Sciatic nerve (tissue), 2 donors: ENCODE data around the gene SLC27A2. TPM values are rescaled to one million over a fixed set of nuclear protein-coding genes. Genes with fewer than 3 reads are reported as not detected.
"Not testable (repeated sequence)": the region's sequence is repeated elsewhere in the genome, so short reads cannot be mapped to it uniquely, and the experiment has no call there.

ENCODE experiments used
- ATAC-seq: fragments of 200-7000 bp; cut with Tn5 transposase; one replicate; pipeline ENCODE4 v1.9.1; 2020; ENCODE audit warnings: mild to moderate bottlenecking, moderate library complexity
- DNase-seq: peaks from one replicate; pipeline ENCODE4 v3.0.0-alpha.2; 2020; ENCODE audit warnings: low spot score
- intact Hi-C: fragments of 100-400 bp; cut with DNase I; formaldehyde crosslinking; loops from one replicate; pipeline ENCODE4 v1.14.2; 2022
- total RNA-seq: library from RNA; stranded (reverse); fragmentation: NEBNext Ultra II Directional; extraction: Animal tissue kit (Norgen Biotek cat#: 25700); gene quantifications from one replicate; pipeline ENCODE4 v1.2.1, GENCODE V29; 2021
- donor health status: DM: no; HTN: no; CAD: no.
- donor health status: DM: no; HTN: no; CAD: no.

SLC27A2 gene
- total RNA-seq, 1 donor from 2014 or later, result 0.36 TPM

DNA sequence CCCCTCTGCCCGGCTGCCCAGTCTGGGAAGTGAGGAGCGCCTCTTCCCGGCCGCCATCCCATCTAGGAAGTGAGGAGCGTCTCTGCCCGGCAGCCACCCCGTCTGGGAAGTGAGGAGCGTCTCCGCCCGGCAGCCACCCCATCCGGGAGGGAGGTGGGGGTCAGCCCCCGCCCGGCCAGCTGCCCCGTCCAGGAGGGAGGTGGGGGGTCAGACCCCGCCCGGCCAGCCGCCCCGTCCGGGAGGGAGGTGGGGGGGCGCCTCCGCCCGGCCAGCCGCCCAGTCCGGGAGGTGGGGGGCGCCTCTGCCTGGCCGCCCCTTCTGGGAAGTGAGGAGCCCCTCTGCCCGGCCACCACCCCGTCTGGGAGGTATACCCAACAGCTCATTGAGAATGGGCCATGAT is 23.8 kb upstream of the SLC27A2 start:
- DNase-seq, intact Hi-C loops, ATAC-seq: not testable (repeated sequence)

DNA sequence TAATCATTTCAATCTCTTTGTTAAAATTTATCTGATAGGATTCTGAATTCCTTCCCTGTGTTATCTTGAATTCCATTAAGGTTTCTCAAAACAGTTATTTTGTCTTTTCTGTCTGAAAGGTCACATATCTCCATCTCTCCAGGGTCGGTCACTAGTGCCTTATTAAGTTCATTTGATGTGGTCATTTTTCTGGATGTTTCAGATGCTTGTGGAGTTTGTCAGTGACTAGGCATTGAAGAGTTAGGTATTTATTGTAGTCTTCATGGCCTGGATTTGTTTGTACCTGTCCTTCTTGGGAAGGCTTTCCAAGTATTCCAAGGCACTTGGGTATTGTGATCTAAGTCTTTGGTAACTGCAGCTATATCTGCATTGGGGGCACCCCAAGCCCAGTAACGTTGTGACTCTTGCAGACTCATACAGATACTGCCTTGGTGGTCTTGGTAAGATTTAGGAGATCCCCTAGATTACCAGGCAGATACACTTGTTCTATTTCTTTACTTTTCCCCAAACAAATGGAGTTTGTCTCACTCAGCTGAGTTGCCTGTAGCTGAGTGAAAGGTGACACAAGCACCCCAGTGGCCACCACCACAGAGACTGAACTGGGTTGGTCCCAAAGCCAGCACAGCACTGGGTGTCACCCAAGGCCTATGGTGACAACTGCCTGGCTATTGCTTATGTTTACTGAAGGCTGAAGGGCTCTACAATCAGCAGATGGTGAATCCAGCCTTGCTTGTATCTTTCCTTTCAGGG is 18.9 kb upstream of the SLC27A2 start:
- intact Hi-C loops, result no loop called here
- DNase-seq, result no peak
- no peak for ATAC-seq

DNA sequence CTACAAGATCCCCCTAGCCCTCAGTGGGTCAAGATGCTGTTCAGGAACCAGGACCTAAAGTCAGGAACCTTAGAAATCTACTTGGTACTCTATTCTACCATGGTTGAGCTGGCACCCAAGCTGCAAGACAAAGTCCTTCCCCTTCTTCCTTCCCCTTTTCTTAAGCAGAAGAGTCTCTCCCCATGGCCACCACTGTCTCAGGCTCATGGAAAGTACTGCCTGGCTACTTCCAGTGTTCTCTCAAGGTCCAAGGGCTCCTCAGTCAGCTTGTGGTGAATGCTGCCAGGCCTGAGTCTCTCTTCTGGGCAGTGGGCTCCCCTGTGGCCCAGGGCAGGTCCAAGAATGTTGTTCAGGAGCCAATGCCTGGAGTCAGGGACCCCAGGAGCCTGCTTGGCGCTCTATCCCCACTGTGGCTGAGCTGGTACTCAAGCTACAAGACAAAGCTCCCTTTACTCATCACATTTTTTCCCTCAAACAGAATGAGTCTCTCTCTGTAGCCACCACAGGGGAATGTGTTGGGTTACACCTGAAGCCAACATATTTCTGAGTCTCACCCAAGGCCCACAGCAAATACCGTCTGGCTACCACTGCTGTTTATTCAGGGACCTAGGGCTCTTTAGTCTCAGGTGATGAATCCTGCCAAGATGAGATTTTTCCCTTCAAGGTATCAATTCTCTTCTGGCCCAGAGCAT is 18.1 kb upstream of the SLC27A2 start:
- intact Hi-C loops, result no loop called here
- ATAC-seq (no peak), DNase-seq (no peak)

DNA sequence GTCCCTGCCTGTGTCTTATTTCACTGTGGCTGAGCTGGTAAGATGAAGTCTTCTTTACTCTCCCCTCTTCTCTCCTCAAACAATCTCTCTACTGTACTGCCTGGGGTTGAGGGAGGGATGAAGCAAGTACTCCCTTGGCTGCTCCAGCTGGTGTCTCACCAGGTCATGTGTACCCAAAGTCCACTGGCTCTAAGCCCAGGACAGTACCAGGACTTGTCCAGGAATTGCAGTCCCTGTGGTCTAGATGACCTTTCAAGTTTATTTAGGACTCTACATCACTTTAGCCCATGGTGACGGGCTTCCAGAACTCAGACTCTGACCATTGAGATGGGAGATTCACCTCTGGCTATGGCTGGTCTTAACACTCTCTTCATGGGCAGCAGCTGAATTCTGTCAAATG is 17.5 kb upstream of the SLC27A2 start:
- peak; percentile 66 for ATAC-seq
- DNase-seq, result no peak
- intact Hi-C loops, result no loop called here

DNA sequence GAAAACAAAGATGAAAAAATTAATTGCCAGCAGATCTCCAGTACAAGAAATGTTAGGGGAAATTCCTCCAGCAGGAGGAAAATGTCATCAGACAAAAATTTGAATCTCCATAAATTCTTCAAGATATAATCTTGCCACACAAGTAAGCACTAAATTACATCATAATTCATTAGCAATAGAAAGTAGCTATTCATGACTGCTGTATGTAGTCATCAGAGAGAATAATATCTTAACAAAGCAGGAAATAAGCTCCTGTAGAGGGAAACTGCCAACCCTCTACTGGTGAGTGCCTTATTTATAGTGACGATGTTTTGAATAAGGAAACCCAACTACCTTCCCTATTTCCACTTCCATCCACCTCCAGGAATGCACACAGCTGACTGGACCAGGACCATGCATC is 15.8 kb upstream of the SLC27A2 start:
- no peak for ATAC-seq

DNA sequence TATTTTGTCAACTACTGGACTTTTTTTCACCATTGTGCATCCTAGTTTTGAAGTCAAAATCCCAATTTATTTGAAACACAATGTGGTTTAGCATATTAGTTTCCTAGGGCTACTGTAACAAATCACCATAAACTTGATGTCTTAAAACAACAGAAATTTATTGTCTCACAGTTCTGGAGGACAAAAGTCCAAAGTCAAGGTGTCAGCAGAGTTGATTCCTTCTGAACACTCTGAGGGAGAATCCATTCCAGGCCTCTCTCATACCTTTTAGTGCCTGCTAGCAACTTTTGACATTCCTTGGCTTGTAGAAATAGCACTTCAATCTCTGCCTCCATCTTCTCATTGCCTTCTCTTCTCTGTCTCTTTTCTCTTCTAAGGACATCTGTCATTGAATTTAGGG is 14.9 kb upstream of the SLC27A2 start:
- ATAC-seq (no peak), DNase-seq (no peak)
- intact Hi-C loops, result no loop called here

More for the DNA sequence above, 15.8 kb upstream of the SLC27A2 start:
- no peak for DNase-seq
- intact Hi-C loops, result no loop called here

DNA sequence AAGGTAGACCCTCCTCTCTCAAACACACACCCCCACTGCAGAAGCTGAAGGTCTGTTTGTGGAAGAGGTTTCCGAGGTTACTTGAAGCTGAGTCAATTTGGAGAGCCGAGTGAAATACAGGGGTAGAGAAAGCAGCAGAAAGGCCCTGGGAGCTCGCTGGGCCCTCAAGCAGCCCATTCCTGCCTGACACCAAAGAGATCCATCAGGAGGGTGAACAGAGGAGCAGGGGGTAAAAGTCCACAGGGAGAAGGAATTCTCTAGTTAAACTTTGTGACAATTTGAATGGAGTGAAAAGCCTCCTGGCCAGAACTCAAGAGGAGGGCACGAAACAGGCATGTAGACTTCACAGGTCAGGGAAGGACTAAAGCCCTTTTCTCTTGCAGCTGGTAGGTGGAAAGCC is 13.6 kb upstream of the SLC27A2 start:
- ATAC-seq (no peak), DNase-seq (no peak)
- intact Hi-C loops, result loop anchor here (2.0 kb wide), 1 partner anchor 328 kb away; no protein-coding TSS in a partner anchor

DNA sequence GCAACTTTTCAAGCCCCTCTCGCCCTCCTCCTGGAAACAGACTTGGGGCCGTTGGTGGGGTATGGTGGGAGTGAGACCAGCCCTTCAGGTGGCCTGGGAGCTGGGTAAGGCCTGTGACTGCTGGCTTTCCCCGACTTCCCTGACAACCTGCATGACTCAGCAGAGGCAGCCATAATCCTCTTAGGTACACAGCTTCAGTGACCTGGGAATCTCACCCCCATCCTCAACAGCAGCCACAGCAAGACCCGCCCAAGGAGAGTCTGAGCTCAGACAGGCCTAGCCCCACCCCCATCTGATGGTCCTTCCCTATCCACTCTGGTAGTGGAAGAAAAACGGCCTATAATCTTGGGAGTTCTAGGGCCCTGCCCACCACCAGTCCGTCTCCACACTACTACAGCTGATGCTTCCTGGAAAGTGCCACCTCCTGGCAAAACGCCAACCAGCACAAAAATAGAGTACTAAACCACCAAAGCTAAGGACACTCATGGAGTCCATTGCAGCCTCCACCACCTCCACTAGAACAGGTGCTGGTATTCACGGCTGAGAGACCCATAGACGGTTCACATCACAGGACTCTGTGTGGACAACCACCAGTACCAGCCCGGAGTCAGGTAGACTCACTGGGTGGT is 13.1 kb upstream of the SLC27A2 start:
- DNase-seq, result no peak
- intact Hi-C loops, result loop anchor here (2.0 kb wide), 1 partner anchor 328 kb away; no protein-coding TSS in a partner anchor

DNA sequence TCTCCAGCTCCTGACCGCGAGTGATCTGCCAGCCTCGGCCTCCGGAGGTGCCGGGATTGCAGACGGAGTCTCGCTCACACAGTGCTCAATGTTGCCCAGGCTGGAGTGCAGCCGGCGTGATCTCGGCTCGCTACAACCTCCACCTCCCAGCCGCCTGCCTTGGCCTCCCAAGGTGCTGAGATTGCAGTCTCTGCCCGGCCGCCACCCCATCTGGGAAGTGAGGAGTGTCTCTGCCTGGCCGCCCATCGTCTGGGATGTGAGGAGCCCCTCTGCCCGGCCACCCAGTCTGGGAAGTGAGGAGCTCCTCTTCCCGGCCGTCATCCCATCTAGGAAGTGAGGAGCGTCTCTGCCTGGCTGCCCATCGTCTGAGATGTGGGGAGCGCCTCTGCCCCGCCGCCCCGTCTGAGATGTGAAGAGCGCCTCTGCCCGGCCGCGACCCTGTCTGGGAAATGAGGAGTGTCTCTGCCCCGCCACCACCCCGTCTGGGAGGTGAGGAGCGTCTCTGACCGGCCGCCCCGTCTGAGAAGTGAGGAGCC is 9.6 kb upstream of the SLC27A2 start:
- intact Hi-C loops, DNase-seq, ATAC-seq: not testable (repeated sequence)

More for the DNA sequence above, 13.1 kb upstream of the SLC27A2 start:
- no peak for ATAC-seq

DNA sequence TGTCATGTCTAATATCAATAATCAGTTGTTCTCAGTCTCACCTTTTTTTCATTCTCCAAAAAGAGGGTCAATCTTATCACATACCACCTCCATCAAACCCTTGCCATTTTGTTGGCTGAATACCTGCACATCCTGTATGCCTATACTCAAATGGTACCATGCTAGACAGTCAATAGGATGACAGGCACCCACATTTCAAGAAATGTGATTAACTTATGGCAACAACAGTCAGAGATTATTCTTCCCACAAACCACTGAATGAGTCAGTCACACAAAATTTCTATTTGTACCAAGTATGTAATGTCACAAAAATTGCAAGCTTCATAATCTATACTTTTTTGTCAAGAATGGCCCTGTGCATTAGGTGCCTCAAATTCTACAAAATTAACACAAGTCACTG is 5.1 kb upstream of the SLC27A2 start:
- intact Hi-C loops, result no loop called here
- DNase-seq (no peak), ATAC-seq (no peak)

DNA sequence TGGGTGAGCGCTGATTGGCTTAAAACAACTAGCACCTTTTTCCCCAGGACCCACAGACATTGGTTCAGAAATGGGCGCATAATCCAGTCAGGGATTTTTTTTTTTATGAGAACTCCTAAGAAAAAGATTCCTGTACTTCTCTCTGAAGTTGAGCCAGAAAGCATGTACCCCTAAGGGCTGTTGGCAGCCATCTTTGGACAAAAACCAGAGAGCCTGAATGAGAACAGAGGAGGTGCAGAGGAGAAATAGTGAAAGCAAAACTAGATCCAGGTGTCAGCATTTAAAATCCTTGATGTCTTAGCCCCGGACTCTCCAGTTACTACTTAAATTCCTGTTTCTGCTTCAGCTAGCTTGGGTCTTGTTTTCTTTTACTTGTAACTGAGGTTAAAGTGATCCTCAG is 1.9 kb upstream of the SLC27A2 start:
- intact Hi-C loops, result no loop called here
- DNase-seq (no peak), ATAC-seq (no peak)

DNA sequence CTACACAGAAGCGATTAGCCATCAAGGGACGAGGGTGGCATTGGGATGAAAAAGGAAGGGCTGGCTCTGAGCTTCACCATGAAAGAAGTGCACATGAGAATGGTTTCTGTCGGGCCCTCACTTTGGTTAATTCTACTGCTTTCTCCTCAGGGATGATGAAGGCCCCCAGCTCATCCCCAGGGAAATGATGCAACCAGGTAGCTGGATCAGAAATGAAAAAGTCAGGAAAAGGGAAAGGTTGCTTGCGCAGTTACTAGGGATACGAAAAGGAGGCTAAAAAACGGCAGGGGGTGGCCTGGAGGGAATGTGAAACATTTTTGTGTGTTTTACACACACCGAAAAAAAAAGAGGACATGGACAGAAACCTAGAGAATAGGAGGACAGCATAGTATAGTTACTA is 1.4 kb upstream of the SLC27A2 start:
- ATAC-seq, result no peak
- no peak for DNase-seq
- intact Hi-C loops, result no loop called here

DNA sequence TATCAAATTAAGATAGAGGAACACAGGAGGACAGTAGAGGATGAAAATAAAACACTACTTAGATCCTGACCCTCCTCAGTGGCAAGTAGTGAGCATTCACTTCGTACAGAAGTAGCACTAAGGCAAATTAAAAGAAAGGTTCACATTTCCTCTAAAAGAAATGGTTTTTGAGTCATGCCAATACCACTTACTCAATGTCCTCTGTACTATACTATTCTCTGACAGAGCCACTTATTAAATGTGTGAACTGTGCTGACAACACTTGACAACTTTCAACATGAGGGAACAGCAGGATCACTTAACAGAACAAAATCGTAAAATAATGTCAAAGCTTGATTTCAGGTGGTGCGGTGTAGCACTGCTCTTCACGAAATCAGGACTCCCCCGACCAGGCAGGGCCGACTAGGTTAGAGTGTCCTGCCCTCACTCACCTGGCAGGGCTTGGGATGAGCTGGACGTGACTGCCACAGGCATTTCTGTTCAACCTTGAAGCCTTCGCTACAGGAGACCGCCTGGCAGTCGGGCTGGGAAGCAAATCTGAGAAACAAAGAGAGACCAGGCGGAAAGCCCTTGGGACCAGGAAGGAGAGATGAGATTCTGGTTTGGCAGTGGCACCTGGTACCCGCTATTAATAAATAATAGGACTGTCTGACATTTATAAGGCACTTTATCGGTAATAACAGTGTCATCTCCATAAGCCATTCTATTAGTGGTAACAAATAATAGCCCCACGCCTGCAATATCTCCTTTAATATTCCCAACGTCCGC is 611 bp upstream of the SLC27A2 start:
- intact Hi-C loops, result no loop called here
- DNase-seq (no peak), ATAC-seq (no peak)

DNA sequence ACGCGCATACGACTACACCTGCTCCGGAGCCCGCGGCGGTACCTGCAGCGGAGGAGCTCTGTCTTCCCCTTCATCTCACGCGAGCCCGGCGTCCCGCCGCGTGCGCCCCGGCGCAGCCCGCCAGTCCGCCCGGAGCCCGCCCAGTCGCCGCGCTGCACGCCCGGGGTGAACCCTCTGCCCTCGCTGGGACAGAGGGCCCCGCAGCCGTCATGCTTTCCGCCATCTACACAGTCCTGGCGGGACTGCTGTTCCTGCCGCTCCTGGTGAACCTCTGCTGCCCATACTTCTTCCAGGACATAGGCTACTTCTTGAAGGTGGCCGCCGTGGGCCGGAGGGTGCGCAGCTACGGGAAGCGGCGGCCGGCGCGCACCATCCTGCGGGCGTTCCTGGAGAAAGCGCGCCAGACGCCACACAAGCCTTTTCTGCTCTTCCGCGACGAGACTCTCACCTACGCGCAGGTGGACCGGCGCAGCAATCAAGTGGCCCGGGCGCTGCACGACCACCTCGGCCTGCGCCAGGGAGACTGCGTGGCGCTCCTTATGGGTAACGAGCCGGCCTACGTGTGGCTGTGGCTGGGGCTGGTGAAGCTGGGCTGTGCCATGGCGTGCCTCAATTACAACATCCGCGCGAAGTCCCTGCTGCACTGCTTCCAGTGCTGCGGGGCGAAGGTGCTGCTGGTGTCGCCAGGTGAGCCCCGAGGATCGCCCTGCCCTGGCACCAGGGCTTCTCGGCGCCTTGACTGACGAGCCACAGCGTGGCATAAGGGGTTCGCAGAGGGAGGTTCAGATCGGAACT is 420 bp downstream of the SLC27A2 start:
- intact Hi-C loops, result no loop called here
- peak; percentile 51 for ATAC-seq
- no peak for DNase-seq

DNA sequence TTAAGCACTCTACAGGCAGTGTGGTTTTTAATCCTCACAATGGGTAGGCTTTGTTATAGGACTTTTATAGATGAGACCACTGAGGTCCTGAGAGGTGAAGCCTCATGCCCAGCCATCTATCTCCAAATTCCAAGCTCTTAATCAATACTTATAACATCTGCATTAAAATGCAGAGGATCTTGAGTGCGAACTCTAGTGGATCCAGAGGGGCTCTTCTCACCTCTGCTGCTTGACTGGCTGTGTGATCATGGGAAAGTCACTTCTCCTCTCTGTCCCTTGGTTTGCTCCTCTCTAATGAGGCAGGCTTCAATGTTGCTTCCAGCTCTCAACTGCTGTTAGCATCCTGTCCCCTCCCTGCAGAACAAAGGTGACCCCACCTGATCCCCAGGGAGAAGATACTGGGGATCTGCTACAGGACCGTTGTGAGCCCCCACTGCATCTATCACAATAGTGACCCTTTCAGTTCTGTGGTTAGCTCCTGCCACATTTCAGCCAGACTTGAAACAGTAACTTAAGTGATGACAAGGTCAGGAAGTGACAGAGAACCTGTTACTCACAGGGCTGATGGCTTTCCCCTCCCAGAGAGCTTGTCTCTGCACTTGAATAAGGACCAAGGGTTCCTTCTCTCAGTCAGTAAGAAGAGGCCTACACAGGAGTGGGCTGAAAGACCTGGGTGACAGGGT is 1.3 kb downstream of the SLC27A2 start:
- no peak for DNase-seq
- intact Hi-C loops, result no loop called here
- ATAC-seq, result no peak

DNA sequence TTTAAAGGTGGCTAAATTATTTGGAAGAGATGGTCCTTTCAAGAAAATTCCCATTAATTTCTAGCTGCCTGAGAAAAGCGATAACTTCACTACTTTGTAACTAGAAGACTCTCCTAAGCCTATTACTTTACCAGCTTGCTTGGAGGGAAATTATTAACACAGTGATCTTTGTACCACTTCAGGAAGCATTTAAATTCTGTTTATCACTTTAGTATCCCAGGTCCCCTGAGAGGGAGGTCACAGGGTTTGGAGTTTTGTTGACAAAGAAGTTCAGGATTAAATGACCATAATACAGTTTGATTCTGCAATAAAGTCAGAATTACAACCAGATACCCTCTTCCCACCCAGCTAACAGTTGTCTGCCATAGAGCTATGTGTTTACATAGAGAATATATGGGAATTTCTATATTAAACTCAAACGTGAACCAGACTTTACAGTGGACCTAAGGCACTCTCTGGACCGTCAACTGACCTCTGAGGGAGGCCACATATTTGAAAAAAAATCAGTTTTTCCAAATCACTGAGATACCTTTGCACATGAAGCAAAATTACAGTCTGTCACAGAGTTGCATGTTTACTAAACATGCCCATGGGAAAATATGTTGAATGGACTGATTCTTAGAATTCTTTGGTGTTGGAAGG is 3.0 kb downstream of the SLC27A2 start:
- DNase-seq (no peak), ATAC-seq (no peak)
- intact Hi-C loops, result no loop called here

DNA sequence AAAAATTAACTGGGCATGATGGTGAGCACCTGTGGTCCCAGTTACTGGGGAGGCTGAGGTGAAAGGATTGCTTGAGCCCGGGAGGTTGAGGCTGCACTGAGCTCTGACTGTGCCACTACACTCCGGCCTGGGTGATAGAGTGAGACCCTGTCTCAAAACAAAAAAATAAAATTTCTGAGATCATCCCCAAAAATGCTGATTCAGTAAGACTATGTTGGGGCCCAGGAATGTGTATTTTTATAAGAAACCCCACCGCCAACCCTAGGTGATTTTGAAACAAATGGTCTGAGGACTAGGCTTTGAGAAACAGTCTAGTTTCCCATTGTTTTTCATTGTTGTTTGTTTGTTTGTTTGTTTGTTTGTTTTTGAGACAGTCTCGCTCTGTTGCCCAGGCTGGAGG is 4.1 kb downstream of the SLC27A2 start:
- intact Hi-C loops, result no loop called here
- ATAC-seq (no peak), DNase-seq (no peak)
